SK-N-SH treated with all-trans-retinoic acid at 6 μM for 48 hours (cell line): ENCODE measurements around the gene GMCL1.

Source experiments
- ATAC-seq: fragments of 200-7000 bp; cut with Tn5 transposase; 3 replicates; pipeline ENCODE4 v1.9.1; 2020; ENCODE audit warnings: mild to moderate bottlenecking, moderate library complexity
- ARNTL ChIP-seq: fragments of 450-650 bp; formaldehyde crosslinking; IDR thresholded peaks from 2 replicates; pipeline ENCODE4 v1.5.0; 2020; ENCODE audit warnings: low read depth, mild to moderate bottlenecking, moderate library complexity, borderline replicate concordance
- BACH2 ChIP-seq: fragments of 250-450 bp; sonication (Bioruptor Pico); IDR thresholded peaks from 2 replicates; pipeline ENCODE4 v1.9.0; 2021; ENCODE audit warnings: mild to moderate bottlenecking, borderline replicate concordance
- CREB5 ChIP-seq: fragments of 250-450 bp; sonication (Bioruptor Pico); IDR thresholded peaks from 2 replicates; pipeline ENCODE4 v1.5.1; 2020; ENCODE audit warnings: low read depth, mild to moderate bottlenecking, moderate library complexity
- CSDC2 ChIP-seq: fragments of 250-450 bp; sonication (Bioruptor Pico); IDR thresholded peaks from 2 replicates; pipeline ENCODE4 v1.5.0; 2020; ENCODE audit warnings: mild to moderate bottlenecking, moderate library complexity
- CSRNP3 ChIP-seq: fragments of 250-450 bp; sonication (Bioruptor Pico); IDR thresholded peaks from 2 replicates; pipeline ENCODE4 v1.5.1; 2021; ENCODE audit warnings: mild to moderate bottlenecking, moderate library complexity
- ESRRG ChIP-seq: fragments of 250-450 bp; sonication (Bioruptor Pico); IDR thresholded peaks from 2 replicates; pipeline ENCODE4 v1.6.1; 2021; ENCODE audit warnings: mild to moderate bottlenecking
- GLIS3 ChIP-seq: fragments of 250-450 bp; sonication (Bioruptor Pico); IDR thresholded peaks from 2 replicates; pipeline ENCODE4 v1.5.0; 2020; ENCODE audit warnings: mild to moderate bottlenecking, moderate library complexity
- ISL1 ChIP-seq: fragments of 250-450 bp; sonication (Bioruptor Pico); IDR thresholded peaks from 2 replicates; pipeline ENCODE4 v2.1.2; 2022; ENCODE audit warnings: mild to moderate bottlenecking, moderate library complexity
- OSR1 ChIP-seq: fragments of 250-450 bp; sonication (Bioruptor Pico); IDR thresholded peaks from 2 replicates; pipeline ENCODE4 v1.8.0; 2022; ENCODE audit warnings: moderate library complexity, mild to moderate bottlenecking, inconsistent platforms
- PATZ1 ChIP-seq: fragments of 250-450 bp; sonication (Bioruptor Pico); IDR thresholded peaks from 2 replicates; pipeline ENCODE4 v1.8.0; 2020; ENCODE audit warnings: mild to moderate bottlenecking, moderate library complexity, borderline replicate concordance
- POU6F1 ChIP-seq: fragments of 250-450 bp; sonication (Bioruptor Pico); IDR thresholded peaks from 2 replicates; pipeline ENCODE4 v1.8.0; 2021; ENCODE audit warnings: low read depth, mild to moderate bottlenecking, moderate library complexity, borderline replicate concordance
- PPARA ChIP-seq: fragments of 250-450 bp; sonication (Bioruptor Pico); IDR thresholded peaks from 2 replicates; pipeline ENCODE4 v1.5.0; 2020; ENCODE audit warnings: mild to moderate bottlenecking, borderline replicate concordance
- RARB ChIP-seq: fragments of 250-450 bp; sonication (Bioruptor Pico); IDR thresholded peaks from 2 replicates; pipeline ENCODE4 v1.8.0; 2021; ENCODE audit warnings: mild to moderate bottlenecking, moderate library complexity
- SNAI2 ChIP-seq: fragments of 250-450 bp; sonication (Bioruptor Pico); IDR thresholded peaks from 2 replicates; pipeline ENCODE4 v1.5.0; 2020; ENCODE audit warnings: mild to moderate bottlenecking, moderate library complexity
- TCF4 ChIP-seq: fragments of 250-450 bp; sonication (Bioruptor Pico); IDR thresholded peaks from 2 replicates; pipeline ENCODE4 v1.8.0; 2021; ENCODE audit warnings: mild to moderate bottlenecking, moderate library complexity, borderline replicate concordance
- ZC3H10 ChIP-seq: fragments of 250-450 bp; sonication (Bioruptor Pico); IDR thresholded peaks from 2 replicates; pipeline ENCODE4 v1.5.1; 2021; ENCODE audit warnings: mild to moderate bottlenecking, moderate library complexity
- ZFP3 ChIP-seq: fragments of 250-450 bp; sonication (Bioruptor Pico); IDR thresholded peaks from 2 replicates; pipeline ENCODE4 v1.5.0; 2020; ENCODE audit warnings: mild to moderate bottlenecking, moderate library complexity
- ZFP30 ChIP-seq: fragments of 450-650 bp; formaldehyde crosslinking; IDR thresholded peaks from 2 replicates; pipeline ENCODE4 v1.5.0; 2022; ENCODE audit warnings: mild to moderate bottlenecking, moderate library complexity
- ZNF565 ChIP-seq: fragments of 450-650 bp; formaldehyde crosslinking; conservative IDR thresholded peaks from 2 replicates; pipeline ENCODE4 v1.5.0; 2020; ENCODE audit warnings: low read depth, mild to moderate bottlenecking, moderate library complexity
- ZNF70 ChIP-seq: fragments of 450-650 bp; formaldehyde crosslinking; IDR thresholded peaks from 2 replicates; pipeline ENCODE4 v1.5.0; 2020; ENCODE audit warnings: mild to moderate bottlenecking, moderate library complexity
- ZNF8 ChIP-seq: fragments of 450-650 bp; formaldehyde crosslinking; IDR thresholded peaks from 2 replicates; pipeline ENCODE4 v1.5.0; 2020; ENCODE audit warnings: mild to moderate bottlenecking, moderate library complexity

GMCL1 gene

GRCh38 chr2:69786052-69786560, 43.4 kb upstream of the GMCL1 start:
- ATAC-seq, result no peak
- TF ChIP-seq ZFP30 (CRISPR knock-in tag) (no peak), CSDC2 (CRISPR knock-in tag) (no peak), PPARA (CRISPR knock-in tag) (no peak), ZC3H10 (CRISPR knock-in tag) (no peak), PATZ1 (CRISPR knock-in tag) (no peak), ARNTL (CRISPR knock-in tag) (no peak), GLIS3 (CRISPR knock-in tag) (no peak), ZNF8 (no peak), ESRRG (CRISPR knock-in tag) (no peak), ISL1 (CRISPR knock-in tag) (no peak), POU6F1 (no peak), ZNF565 (no peak), OSR1 (CRISPR knock-in tag) (no peak), RARB (CRISPR knock-in tag) (no peak), SNAI2 (CRISPR knock-in tag) (no peak), BACH2 (CRISPR knock-in tag) (no peak), ZFP3 (CRISPR knock-in tag) (no peak), CSRNP3 (CRISPR knock-in tag) (no peak), ZNF70 (CRISPR knock-in tag) (no peak), CREB5 (CRISPR knock-in tag) (no peak)

GRCh38 chr2:69789175-69789721, 40.2 kb upstream of the GMCL1 start:
- peak; percentile 98 for ATAC-seq
- TF ChIP-seq ZFP30 (CRISPR knock-in tag), result no peak
- TF ChIP-seq ZC3H10 (CRISPR knock-in tag), result no peak
- 0 out of 2 replicates have a peak, but pooled peaks have one; percentile 36 for TF ChIP-seq ZFP3 (CRISPR knock-in tag)
- no peak for TF ChIP-seq ESRRG (CRISPR knock-in tag)
- no peak for TF ChIP-seq PATZ1 (CRISPR knock-in tag)
- no peak for TF ChIP-seq TCF4 (CRISPR knock-in tag)
- peak; percentile 36 for TF ChIP-seq ISL1 (CRISPR knock-in tag)
- no peak for TF ChIP-seq BACH2 (CRISPR knock-in tag)
- TF ChIP-seq ARNTL (CRISPR knock-in tag), result no peak
- TF ChIP-seq RARB (CRISPR knock-in tag), result no peak
